HUDEP-2 (cell line): ENCODE data around the gene ARHGAP26.

ENCODE experiments used
- DNase-seq, 76 experiments: peaks; one replicate each; lab custom pipeline; 2025; ENCODE audit not compliant: unreplicated experiment in 76 of 76; lab: John Stamatoyannopoulos, UW

The ARHGAP26 gene

DNA sequence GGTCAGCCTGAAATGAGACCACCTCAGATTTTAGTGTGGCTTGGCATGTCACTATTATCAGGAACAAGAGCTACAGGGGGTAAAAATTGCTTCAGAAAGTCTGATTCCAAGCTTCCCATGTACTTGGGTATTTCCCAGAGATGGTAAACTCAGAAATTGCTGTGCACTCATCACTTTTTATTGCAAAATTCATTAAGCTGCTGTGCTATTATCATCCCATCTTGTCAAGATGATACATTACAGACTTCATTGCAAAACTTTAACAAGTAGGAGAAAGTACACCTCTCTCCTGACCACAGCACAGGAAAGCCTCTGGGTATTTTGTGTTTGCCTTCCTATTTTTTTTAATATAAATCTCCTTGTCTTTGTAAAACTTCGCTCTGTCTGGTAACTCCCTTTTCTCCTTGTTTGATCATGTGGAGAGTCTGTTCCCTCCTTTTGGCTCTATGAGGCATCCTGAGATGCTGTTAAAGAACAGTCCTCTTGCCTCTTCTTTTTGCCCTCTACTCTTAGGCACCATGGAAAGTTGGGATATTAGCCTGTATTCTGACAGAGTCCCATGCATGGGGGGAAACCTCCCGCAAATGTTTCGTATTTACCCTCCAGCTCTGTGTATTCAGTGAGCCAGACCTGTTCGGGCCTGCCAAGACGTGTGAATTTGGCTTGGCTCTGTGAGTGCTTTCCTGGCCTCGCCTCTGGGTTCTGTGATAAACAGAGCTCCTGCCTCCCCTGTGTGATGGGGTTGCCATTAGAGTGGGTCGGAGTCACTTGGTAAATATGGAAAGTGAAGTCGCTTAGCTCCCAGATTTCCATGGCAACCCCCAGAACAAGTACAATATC, 372.6 kb downstream of the ARHGAP26 start:
- no peak for DNase-seq

DNA sequence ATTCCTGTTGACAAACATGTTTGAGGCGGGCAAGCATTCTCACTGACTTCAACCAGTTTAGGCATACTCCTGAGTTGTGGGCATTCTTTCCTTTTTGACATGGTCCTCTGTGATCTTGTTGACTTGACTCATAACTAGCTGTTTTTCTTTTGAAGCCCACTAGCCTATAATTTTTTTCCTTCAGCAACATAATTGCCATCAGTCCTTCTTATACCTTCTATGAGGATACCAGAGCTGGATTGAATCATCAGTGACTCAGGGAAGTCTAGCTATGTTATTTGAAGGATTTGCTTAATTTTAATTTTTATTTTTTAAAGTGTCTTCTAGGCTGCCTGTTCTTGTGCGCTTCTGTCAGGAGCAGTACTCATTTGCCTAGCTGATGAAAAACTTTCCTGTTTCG, 373.8 kb downstream of the ARHGAP26 start:
- no peak for DNase-seq

DNA sequence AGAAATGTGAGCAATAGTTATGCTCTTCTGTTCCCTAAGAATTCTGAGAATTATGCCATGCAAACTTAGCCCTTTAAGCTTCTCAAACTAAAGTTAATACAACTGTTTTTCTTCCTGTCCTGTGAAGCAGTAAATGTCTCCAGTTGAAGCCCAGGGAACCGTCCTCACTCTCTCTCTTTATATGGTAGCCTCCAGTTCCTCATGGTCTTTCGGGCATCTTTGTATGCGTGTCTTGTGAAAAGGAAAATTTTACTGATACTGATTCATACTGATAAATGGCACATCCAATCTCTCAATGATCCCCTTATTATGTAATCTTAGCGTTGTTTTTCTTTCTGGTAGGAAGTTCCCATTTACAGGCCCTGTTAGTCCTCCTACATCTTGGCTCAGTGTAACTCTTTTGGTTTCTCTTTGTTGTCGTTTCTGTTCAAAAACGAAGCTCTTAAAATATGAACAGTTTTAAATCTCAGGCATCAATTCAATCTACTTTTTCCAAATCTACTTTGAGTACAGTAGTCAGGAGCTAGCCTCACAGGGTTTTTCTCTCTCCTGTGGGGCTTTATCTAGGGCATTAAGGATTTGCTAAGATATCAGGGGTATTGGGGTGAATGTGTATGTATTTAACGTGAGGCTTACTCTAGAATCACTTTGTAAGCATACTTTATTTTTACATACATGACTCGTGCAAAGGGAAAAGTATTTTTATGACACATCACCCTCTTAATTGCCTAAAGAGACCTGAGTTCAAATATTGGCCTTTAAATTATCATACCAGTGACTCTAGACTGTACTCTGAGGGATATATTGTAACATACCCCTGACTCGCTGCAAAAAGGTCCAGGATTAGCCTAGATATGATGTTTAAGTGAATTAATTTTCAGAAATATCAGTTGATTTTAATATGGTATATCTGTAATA, 375.3 kb downstream of the ARHGAP26 start:
- DNase-seq, result no peak

DNA sequence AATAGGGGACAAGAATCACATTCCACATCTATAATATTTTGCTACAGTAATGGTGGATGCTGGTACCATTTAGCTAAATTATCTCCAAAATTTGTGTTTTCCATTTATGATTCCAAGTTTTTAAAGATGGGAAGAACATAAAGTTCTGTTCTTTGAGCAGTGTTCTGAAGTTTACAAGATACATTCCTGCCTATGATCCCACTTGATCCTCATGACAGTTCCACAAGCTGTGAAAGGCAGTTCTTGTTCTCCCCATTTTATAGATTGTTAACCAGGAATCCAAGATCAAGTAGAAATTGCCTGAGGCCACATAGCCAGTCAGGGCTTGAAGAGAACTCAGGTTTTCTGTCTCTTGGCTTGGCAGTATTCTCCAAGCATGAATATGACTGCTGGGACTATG, 376.0 kb downstream of the ARHGAP26 start:
- DNase-seq, result no peak

DNA sequence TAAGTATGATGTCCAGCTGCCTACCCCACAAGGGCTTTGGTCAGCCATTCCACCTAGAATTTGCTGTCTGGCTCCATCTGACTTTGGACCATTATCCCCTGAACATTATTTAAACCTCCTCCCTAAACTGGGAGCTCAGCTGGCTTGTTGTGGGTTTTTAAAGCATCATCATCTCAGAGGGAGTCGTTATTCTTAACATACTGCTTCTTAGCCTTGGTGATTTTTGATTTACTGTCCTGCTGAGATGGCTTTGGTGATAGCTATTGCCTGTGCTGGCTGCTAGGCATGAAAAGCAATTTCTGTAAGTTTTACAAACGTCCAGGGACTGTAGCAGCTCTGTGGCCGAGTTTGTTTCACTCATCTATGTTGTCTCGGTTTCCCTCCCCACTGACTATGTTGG, 377.2 kb downstream of the ARHGAP26 start:
- DNase-seq, result no peak

DNA sequence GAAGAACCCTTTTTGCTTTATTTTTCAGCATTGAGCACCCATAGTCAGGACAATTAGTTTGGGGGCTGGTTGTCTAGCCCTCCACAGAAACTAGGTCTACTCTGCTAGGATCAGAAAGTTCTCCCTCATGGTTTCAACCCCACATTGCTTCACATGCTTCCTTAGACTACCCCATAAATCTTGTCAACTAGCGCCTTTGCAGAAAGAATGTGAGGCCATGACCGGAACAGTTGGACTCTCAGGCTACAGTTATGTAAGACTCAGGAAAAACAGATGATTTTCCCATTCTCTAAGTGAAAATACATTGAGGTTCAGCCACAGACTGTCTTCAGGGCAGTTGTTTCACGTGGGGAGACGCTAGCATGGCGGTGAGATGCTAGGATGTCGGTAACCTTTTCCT, 377.7 kb downstream of the ARHGAP26 start:
- DNase-seq, result no peak

DNA sequence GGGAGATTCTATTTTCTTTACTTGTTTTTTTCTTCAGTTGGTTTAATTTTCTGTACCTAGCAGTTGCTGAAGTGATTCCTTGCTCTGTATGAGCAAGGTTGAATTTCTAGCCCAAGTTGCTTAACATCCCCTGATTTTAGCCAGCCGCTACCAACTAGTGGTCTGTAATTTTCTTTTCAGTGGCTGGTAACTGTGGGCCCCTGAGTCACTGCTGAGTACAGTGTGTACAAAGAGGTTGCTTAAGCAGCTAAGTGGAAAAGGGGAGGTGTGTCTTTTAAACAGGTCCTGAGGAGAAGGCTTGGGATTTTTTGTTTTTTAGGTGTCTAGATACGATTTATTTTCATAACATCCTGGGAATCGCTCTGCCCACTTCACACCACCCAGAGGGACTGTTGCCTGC, 378.6 kb downstream of the ARHGAP26 start:
- DNase-seq, result no peak

DNA sequence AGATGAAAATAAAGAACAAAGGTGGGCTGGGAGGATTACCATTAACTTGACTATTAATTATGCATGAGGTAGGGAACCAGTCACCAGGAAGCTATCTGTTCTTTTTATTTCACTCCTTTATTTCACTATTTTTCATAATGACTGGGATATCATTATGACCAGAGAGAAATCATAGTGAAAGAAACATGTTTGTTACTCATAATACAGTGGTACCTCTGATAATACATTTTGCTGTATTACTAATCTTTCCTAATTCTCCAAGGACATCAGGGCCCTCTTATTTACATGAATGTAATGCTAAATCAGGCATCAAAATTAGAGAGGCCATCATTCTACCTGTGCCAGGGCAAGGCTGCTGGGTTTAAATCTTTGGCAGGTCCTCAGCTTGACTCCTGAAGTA, 379.6 kb downstream of the ARHGAP26 start:
- no peak for DNase-seq

DNA sequence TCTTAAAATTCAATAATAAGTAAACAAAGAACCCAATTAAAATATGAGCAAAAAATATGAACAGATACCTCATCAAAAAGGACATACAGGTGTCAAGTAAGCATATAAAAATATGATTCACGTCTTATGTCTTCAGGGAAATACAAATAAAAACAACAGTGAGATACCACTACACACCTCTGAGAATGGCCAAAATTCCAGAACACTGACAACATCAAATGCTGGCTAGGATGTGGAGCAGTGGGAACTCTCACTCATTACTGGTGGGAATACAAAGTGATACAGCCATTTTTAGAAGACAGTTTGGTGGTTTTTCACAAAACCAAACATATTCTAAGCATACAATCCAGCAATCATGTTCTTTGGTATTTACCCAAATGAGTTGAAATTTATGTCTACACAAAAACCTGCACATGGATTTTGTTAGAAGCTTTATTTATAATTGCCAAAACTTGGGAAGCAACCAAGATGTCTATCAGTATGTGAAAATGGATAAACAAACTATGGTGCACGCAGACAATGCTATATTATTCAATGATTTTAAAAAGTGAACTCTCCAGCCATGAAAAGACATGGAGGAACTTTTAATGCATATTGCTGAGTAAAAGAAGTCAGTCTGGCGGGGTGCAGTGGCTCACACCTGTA, 381.0 kb downstream of the ARHGAP26 start:
- no peak for DNase-seq

DNA sequence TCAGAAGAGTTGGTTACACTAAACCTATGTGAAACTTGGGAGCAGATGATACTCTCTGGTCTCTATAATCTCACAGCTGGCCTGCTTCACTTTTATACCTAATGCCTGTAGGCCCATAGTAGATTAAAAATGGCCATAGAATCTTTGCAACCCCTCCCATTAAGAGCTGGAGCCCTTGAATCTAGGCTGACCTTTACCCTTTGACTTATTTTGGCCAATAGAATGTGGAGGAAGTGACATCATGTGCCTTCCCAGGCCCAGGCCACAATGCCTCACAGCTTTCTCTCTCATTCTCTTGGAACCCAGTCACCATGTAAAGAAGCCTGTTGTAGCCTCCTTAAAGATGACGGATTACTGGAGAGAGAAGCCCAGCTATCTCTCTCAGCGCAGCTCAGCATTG, 382.3 kb downstream of the ARHGAP26 start:
- no peak for DNase-seq

DNA sequence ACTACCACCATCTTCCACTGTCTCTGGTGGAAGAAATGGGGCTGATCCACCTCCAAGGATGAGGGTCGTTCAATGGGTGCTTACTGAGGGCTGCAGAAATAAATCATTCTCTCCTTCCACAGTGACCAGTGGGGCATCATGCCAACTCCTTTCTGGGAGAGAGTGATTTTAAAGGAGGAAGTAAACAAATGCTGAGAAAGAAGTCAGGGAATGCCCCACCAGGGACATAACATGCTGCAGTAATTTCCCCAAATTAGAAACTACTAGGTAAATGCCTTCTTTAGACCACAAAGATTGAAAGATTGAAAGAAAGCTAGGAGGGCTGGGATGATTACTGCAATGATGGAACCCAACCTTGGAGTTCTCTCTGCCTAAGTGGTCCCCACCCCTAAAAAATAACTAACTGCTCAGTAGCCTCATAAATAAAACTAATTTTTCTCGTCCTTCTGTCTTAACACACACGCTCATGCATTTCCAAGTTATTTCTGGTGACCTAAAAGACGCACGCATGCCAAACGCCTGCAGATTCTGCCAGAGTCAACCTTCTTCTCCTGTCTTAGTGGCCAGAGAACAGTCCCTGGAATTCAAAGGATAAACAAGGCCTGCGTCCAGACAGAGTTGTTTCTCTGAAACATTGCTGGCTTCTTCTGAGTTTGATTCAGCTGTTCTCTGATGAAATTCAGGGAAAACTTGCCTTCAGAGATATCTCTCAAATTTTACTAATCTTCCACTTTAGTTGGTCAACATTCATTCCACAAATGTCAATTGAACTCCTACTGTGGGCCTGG, 383.3 kb downstream of the ARHGAP26 start:
- no peak for DNase-seq

DNA sequence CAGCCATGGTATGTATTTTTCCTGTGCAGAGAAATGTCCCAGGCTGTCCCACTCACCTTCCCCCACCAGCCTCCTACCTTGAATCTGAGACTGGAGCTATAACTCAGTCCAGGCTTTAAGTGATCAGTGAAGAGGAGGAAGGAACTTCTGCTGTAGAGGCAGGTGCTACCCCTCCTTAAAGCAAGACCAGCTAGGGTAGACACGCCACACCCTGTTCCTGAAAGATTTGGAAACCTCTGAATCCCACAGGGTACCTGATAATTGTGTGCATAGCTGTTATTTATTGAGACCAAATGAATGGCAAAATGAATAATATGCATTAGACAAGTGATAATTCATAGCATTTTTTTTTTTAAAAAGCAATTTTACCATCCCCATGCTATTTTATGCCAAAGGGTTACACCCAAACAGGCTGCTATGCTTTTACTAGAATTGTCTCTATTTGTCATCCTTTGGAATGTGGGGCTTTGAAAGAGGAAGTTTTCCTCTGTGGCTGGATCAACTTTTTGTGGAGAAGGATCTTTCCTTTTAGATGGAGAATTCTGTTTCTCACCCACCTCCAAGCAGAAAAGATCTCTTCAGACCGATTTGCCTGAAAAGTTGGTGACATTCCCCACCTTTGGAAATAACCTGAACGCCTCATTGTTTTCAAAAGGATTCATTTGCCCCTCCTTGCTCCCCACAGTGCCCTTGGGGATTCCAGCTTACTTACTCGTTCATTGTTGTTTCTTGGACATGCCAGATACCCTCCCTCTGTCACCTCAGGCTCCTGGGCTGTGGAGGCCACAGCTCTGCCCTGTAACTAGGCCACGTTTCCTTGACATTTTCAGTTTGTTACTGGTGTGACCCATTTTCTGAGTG, 384.6 kb downstream of the ARHGAP26 start:
- no peak for DNase-seq

DNA sequence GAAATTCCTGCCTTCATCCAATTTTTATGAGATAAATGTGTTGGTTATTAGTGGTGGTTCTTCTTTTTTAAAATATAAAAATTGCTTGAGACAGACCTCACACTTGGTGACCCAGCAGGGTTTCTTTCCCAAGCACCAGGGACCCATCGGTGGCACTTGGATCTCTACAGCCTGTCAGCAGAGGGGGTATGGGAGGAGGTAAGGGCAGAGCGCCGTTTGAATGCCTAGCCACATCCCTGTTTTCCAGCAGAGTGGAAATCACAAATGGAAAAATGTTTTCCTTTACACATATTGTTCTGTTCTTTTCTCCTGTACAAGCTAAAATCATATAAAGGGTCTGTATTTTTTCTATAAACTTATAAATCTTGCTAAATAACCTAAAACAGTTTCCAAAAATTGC, 385.3 kb downstream of the ARHGAP26 start:
- no peak for DNase-seq

DNA sequence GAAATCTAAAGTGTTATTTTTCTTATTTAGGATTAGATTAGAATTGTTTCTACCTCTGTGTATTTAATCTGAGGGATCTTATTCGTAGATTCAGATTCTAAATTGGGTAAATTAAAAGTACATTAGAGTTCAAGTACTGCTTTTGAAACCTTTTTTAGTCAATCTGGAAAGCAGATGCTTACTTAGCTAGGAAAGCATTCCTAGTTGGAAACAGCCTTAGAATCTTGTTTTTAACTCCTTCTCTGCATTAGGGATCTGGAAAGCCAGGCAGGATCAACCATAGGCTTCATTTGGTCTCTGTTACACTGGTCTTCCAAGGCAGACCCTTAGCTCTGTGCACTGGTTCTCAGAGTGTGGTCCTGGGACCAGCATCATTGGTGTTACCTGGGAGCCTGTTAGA, 385.9 kb downstream of the ARHGAP26 start:
- DNase-seq, result no peak

DNA sequence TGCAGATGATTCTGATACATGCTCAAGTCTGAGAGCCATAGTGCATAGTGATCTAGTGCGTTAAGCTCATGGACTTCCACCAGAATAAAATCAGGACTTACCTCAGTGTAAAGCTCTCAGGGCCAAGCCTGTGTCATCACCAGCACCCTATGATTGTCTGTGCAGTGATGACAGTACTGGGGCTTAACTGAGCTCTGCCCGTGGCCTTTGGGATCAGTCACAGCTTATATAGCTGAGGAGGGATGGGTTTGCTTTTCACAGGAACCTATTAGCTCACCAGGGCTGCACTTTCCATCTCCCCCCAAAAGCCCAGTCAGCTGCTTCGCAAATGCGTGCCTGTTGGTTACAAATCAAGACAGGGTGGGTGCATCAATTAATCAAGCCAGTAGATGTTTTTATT, 386.4 kb downstream of the ARHGAP26 start:
- DNase-seq, result no peak

DNA sequence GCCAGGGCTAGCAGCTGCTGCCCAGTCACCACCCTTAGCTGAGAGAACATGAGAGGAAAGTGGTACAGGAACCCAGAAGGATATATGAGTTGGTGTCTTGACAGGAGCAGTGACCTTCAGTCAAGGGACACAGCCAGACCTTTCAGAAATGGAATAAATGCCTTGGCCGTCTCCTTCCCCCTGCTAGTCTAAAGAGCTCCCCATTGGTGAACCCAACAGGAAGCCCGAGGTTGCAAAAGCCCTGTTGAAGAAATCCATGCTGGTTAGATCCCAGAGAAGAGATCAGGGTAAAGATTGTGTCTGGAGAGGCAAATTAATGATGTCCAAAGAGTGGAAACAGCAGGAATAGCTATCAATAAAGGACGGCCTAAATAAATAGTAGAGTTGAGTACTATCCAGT, 388.9 kb downstream of the ARHGAP26 start:
- no peak for DNase-seq

DNA sequence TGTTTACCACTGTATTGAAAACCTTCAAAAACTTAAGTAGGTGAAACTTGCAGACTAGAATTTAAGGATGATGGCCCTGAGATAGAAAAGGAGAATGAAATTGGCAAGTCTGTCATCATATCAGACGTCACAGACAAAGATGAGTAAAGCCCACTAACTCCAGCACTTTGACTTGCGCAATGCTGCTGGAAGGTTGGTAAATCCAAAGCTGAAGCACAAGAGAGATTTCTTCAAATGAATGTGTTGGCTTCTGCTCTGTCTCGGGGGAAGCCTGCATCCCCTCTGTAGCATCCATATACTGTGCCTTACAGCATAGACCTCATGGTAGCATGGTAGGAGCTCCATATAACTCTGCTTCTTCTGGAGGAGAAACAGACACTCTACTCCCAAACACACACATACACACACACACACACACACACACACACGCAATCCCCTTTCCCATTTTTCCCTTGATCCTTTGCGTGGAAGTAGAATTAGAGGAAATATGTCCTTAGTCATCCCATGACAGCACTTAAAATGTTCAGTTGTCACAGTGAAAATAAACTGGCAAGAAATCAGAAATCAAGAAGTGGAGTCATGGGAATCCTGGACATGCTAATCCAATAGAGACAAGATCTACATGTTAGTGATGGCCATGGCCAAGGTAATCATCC, 391.8 kb downstream of the ARHGAP26 start:
- no peak for DNase-seq

DNA sequence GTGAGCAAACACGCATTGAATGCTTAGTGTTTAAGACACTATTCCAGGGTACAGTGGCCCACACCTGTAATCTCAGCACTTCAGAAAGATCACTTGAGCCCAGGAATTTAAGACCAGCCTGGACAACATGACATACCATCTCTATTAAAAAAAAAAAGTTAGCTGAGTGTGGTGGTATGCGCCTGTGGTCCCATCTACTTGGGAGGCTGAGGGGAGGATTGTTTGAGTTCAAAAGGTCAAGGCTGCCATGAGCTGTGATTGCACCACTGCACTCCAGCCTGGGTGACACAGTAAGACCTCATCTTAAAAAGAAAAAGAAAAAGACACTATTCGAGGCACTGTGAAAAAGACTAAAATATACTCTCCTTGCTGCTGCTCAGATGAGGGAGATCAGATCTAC, 392.6 kb downstream of the ARHGAP26 start:
- DNase-seq, result no peak

DNA sequence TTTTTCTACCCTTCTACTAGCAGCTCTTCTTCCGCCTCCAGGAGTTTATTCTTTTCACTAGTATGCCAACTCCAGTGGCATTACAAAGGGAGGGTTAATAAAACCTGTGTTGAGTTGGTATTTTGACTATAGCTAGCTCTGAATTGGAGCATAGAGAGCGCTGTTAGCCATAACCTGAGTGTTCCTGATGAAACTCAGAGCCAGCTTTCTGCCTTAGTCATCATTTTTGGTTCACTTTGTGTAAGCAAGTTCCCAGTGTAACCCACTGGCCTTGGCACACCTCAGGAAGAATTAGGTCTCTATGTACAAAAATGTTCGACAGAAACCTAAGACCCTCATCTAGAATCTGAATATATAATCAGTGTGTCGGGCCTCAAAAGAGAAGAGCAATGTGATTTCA, 394.4 kb downstream of the ARHGAP26 start:
- no peak for DNase-seq
